Measurements from ENCODE around the gene CYTH2.

DNA sequence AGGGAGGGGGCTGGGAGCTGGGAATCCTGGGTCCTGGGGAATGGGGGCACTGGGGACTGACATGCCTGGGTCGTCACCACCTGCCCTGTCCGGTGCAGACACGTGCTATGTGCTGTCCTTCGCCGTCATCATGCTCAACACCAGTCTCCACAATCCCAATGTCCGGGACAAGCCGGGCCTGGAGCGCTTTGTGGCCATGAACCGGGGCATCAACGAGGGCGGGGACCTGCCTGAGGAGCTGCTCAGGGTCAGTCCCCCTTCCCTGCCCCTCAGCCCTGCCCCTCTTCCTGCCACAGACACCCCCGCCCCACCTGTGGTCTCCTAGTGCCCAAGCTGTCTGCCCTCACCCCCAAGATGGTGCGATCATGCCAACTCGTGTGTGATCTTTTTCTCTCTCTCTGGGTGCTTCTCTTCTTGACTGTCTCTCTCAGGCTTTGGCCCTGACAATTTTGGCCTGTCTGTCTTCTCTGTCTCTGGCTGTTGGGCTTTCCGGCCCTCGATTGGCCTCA is 5.0 kb downstream of the CYTH2 start:
- TF ChIP-seq CTCF (conservative IDR thresholded peaks at IDR 0.05; ENCODE audit: low read length): no peak
- no peak for TF ChIP-seq EZH2phosphoT487 (IDR thresholded peaks at IDR 0.05; ENCODE audit: borderline replicate concordance, low read depth, low read length)
